ENCODE data around the gene GBE1.

Gene GBE1

GRCh38 chr3:81601707-81602305 lies 159.6 kb downstream of the GBE1 start:
- DNase-seq: no peak

- no peak for DNase-seq
Measured at GRCh38 chr3:81592101-81592500, 169.3 kb downstream of the GBE1 start.

- DNase-seq: no peak
Measured at GRCh38 chr3:81585937-81586336, 175.5 kb downstream of the GBE1 start.

GRCh38 chr3:81585056-81585455 lies 176.4 kb downstream of the GBE1 start:
- no peak for DNase-seq

GRCh38 chr3:81581966-81582599 lies 179.4 kb downstream of the GBE1 start:
- DNase-seq: peak; percentile 3 to 19

- no peak for DNase-seq
Measured at GRCh38 chr3:81580355-81580754, 181.1 kb downstream of the GBE1 start.

- DNase-seq: no peak
Measured at GRCh38 chr3:81579744-81580143, 181.7 kb downstream of the GBE1 start.

GRCh38 chr3:81572201-81572756 lies 189.2 kb downstream of the GBE1 start:
- no peak for DNase-seq

GRCh38 chr3:81568378-81568777 lies 193.1 kb downstream of the GBE1 start:
- no peak for DNase-seq

GRCh38 chr3:81565041-81565440 lies 196.4 kb downstream of the GBE1 start:
- DNase-seq: no peak

- DNase-seq: no peak
Measured at GRCh38 chr3:81558106-81558505, 203.3 kb downstream of the GBE1 start.

- no peak for DNase-seq
Measured at GRCh38 chr3:81554801-81555200, 206.6 kb downstream of the GBE1 start.

- DNase-seq: no peak
Measured at GRCh38 chr3:81554388-81554787, 207.1 kb downstream of the GBE1 start.

GRCh38 chr3:81550415-81550814 lies 211.0 kb downstream of the GBE1 start:
- DNase-seq: no peak

GRCh38 chr3:81549831-81550230 lies 211.6 kb downstream of the GBE1 start:
- no peak for DNase-seq

GRCh38 chr3:81549388-81549787 lies 212.1 kb downstream of the GBE1 start:
- no peak for DNase-seq

GRCh38 chr3:81545572-81545971 lies 215.9 kb downstream of the GBE1 start:
- DNase-seq: no peak

GRCh38 chr3:81544385-81544784 lies 217.1 kb downstream of the GBE1 start:
- DNase-seq: no peak

- no peak for DNase-seq
Measured at GRCh38 chr3:81540787-81541186, 220.7 kb downstream of the GBE1 start.

- no peak for DNase-seq
Measured at GRCh38 chr3:81531846-81532245, 229.6 kb downstream of the GBE1 start.

- no peak for DNase-seq
Measured at GRCh38 chr3:81531263-81531662, 230.2 kb downstream of the GBE1 start.

GRCh38 chr3:81530180-81530939 lies 231.1 kb downstream of the GBE1 start:
- DNase-seq: no peak

- DNase-seq: no peak
Measured at GRCh38 chr3:81521855-81522254, 239.6 kb downstream of the GBE1 start.

GRCh38 chr3:81518945-81519344 lies 242.5 kb downstream of the GBE1 start:
- no peak for DNase-seq

Measured in SHP77 (cell line).